K562 (cell line): ENCODE measurements around the gene GPHN. TPM values are rescaled to one million over a fixed set of nuclear protein-coding genes. Genes with fewer than 3 reads are reported as not detected.

Source experiments
- ATAC-seq: fragments of 200-7000 bp; cut with Tn5 transposase; 3 replicates; pipeline ENCODE4 v1.9.1; 2020; ENCODE audit warnings: moderate library complexity
- BruUV-seq: library from RNA; stranded (reverse); fragments of 400-500 nt; replicated peaks from 2 replicates; lab custom pipeline; 2021; lab: Mats Ljungman, UMichigan
- CTCF ChIA-PET: fragments of 300-600 bp; formaldehyde crosslinking; extraction: SDS; loops from one replicate; lab custom pipeline; 2021; ENCODE audit warnings: low intra/inter-chr PET ratio; lab: Yijun Ruan, JAX
- POLR2A ChIA-PET: fragments of 300-600, 350-650 bp; sonication (Branson Sonifier 250); formaldehyde crosslinking; extraction: SDS; loops from one replicate; lab custom pipeline; 2021; ENCODE audit warnings: antibody characterized with exemption, inconsistent platforms; lab: Yijun Ruan, JAX
- DNase-seq, 4 experiments: peaks; one replicate each; pipeline versions ENCODE4 v3.0.0 to v3.0.0-alpha.2; 2011 to 2018; ENCODE audit warnings: low spot score in 3 of 4, mixed read lengths in 3 of 4; ENCODE audit errors: extremely low read depth in 1 of 4
- FAIRE-seq: peaks from 2 replicates; lab custom pipeline; 2011; peaks lifted over from hg19 to GRCh38; lab: Jason Lieb, UNC
- H2AFZ ChIP-seq: 2 replicates; pipeline ENCODE4 v1.6.0; 2011; ENCODE audit warnings: low read depth, low read length, control low read depth, inconsistent platforms
- H3K27ac ChIP-seq: fragments of 200-600 bp; 3 replicates; pipeline ENCODE4 v1.8.0; 2011; ENCODE audit warnings: low read depth, mild to moderate bottlenecking, control low read depth, inconsistent platforms, low read length, moderate library complexity, mixed read lengths; ENCODE audit errors: extremely low read depth
- H3K27me3 ChIP-seq, 2 experiments: fragments of 300-600 bp in 1 of 2; 2 replicates in 1 of 2; 3 replicates in 1 of 2; pipeline versions ENCODE4 v1.6.0 to v1.8.0; 2011; ENCODE audit warnings: inconsistent platforms in 2 of 2, low read length in 2 of 2, mild to moderate bottlenecking in 1 of 2, mixed read lengths in 1 of 2, moderate library complexity in 1 of 2; ENCODE audit not compliant: control insufficient read depth in 2 of 2, insufficient read depth in 2 of 2
- H3K36me3 ChIP-seq: fragments of 300-600 bp; 3 replicates; pipeline ENCODE4 v1.8.0; 2011; ENCODE audit warnings: mild to moderate bottlenecking, low read length, inconsistent platforms; ENCODE audit not compliant: control insufficient read depth, insufficient read depth
- H3K4me1 ChIP-seq, 2 experiments: fragments of 200-600 bp in 1 of 2; replicated peaks in 1 of 2; 2 replicates in 1 of 2; 3 replicates in 1 of 2; pipeline versions ENCODE4 v1.5.1 to v1.8.0; 2011; ENCODE audit warnings: inconsistent platforms in 2 of 2, low read length in 2 of 2, mild to moderate bottlenecking in 1 of 2, mixed read lengths in 1 of 2, moderate library complexity in 1 of 2; ENCODE audit not compliant: control insufficient read depth in 2 of 2, insufficient read depth in 2 of 2
- H3K4me2 ChIP-seq: 2 replicates; pipeline ENCODE4 v1.6.1; 2011; ENCODE audit warnings: low read length, control low read depth, inconsistent platforms, mixed read lengths; ENCODE audit not compliant: insufficient read depth
- H3K4me3 ChIP-seq: fragments of 200-600 bp; sonication (generic), shearing (Covaris generic); 2 replicates; pipeline ENCODE4 v1.5.1; 2016; ENCODE audit warnings: control low read depth, inconsistent platforms
- H3K79me2 ChIP-seq: fragments of 200-600 bp; 3 replicates; pipeline ENCODE4 v1.8.0; 2011; ENCODE audit warnings: low read length, inconsistent platforms; ENCODE audit not compliant: control insufficient read depth, insufficient read depth
- H3K9ac ChIP-seq, 2 experiments: 2 replicates each; pipeline versions ENCODE4 v1.6.0 to v1.6.1; 2011; ENCODE audit warnings: low read depth in 2 of 2, low read length in 2 of 2, control low read depth in 1 of 2, inconsistent platforms in 1 of 2, mild to moderate bottlenecking in 1 of 2, mixed read lengths in 1 of 2; ENCODE audit not compliant: insufficient read depth in 1 of 2
- H3K9me1 ChIP-seq: one replicate; pipeline ENCODE4 v1.6.0; 2011; ENCODE audit warnings: inconsistent platforms, mild to moderate bottlenecking, low read length, moderate library complexity; ENCODE audit not compliant: control insufficient read depth, insufficient read depth
- H3K9me3 ChIP-seq: replicated peaks from 2 replicates; pipeline ENCODE4 v1.5.1; 2011; ENCODE audit warnings: low read depth, low read length, inconsistent platforms; ENCODE audit not compliant: control insufficient read depth, insufficient read depth
- H4K20me1 ChIP-seq: replicated peaks from 2 replicates; pipeline ENCODE4 v1.6.1; 2011; ENCODE audit warnings: low read length, inconsistent platforms, mixed read lengths; ENCODE audit not compliant: control insufficient read depth, insufficient read depth
- ARHGAP35 ChIP-seq: fragments of 450-650 bp; IDR thresholded peaks from 2 replicates; pipeline ENCODE4 v1.6.1; 2018; ENCODE audit not compliant: partially characterized antibody
- ATF1 ChIP-seq, 2 experiments: fragments of 450-650 bp in 1 of 2; IDR thresholded peaks; 2 replicates each; pipeline ENCODE4 v1.6.1; 2016; ENCODE audit warnings: missing compliant biosample characterization in 1 of 2, missing genetic modification characterization in 1 of 2
- DPF2 ChIP-seq: fragments of 450-650 bp; IDR thresholded peaks from 2 replicates; pipeline ENCODE4 v1.6.1; 2016
- ESRRB ChIP-seq: fragments of 250-450 bp; sonication (Bioruptor Pico); IDR thresholded peaks from 2 replicates; pipeline ENCODE4 v1.5.0; 2020; ENCODE audit warnings: mild to moderate bottlenecking, moderate library complexity, borderline replicate concordance
- MED1 ChIP-seq: sonication (generic); formaldehyde crosslinking; IDR thresholded peaks from 2 replicates; pipeline ENCODE4 v1.8.1; 2023; ENCODE audit warnings: missing genetic modification reagents, borderline replicate concordance
- PREB ChIP-seq: sonication (generic); formaldehyde crosslinking; IDR thresholded peaks from 2 replicates; pipeline ENCODE4 v1.8.1; 2023; ENCODE audit warnings: mild to moderate bottlenecking, missing genetic modification reagents
- PRPF4 ChIP-seq: fragments of 200-400 bp; formaldehyde crosslinking; IDR thresholded peaks from one replicate; pipeline ENCODE4 v1.6.1; 2017; ENCODE audit warnings: low read length, low read depth, mild to moderate bottlenecking; ENCODE audit not compliant: insufficient read depth, poor library complexity, severe bottlenecking
- SMARCA5 ChIP-seq: fragments of 450-650 bp; IDR thresholded peaks from 2 replicates; pipeline ENCODE4 v1.6.1; 2016
- SP2 ChIP-seq: IDR thresholded peaks from 2 replicates; pipeline ENCODE4 v1.6.1; 2011; ENCODE audit warnings: mild to moderate bottlenecking, low read depth, low read length, moderate library complexity; ENCODE audit not compliant: poor library complexity, severe bottlenecking; ENCODE audit errors: extremely low read depth
- TBL1XR1 ChIP-seq, 2 experiments: IDR thresholded peaks; 2 replicates each; pipeline ENCODE4 v1.6.1; 2012; ENCODE audit warnings: improper control_type of control experiment in 2 of 2, low read length in 2 of 2, mild to moderate bottlenecking in 1 of 2
- ZNF24 ChIP-seq: fragments of 450-650 bp; IDR thresholded peaks from 2 replicates; pipeline ENCODE4 v1.6.1; 2016
- ZNF263 ChIP-seq: sonication (generic); formaldehyde crosslinking; IDR thresholded peaks from 2 replicates; pipeline ENCODE4 v1.8.0; 2022; ENCODE audit warnings: mild to moderate bottlenecking, missing genetic modification reagents, borderline replicate concordance
- ZNF398 ChIP-seq: fragments of 250-450 bp; sonication (Bioruptor Pico); IDR thresholded peaks from 2 replicates; pipeline ENCODE4 v1.8.0; 2021; ENCODE audit warnings: moderate library complexity, mild to moderate bottlenecking, inconsistent platforms
- WGBS: fragments of 100-300 bp; shearing (Covaris generic); methylation state at CpG from one replicate; pipeline ENCODE4 v1.1.6; 2016; ENCODE audit warnings: low coverage, mixed read lengths; ENCODE audit not compliant: insufficient coverage; ENCODE audit errors: missing lambda C conversion rate; 5-methylcytosine and 5-hydroxymethylcytosine counted together
- in situ Hi-C: fragments of 300-500 bp; cut with MboI; formaldehyde crosslinking; loops from 4 replicates; pipeline ENCODE4 v1.15.0; 2018; ENCODE audit warnings: inconsistent platforms, mixed read lengths
- intact Hi-C: fragments of 100-400 bp; cut with micrococcal nuclease; formaldehyde crosslinking; loops from 2 replicates; pipeline ENCODE4 v1.14.2; 2022
- polyA plus RNA-seq, 8 experiments: library from polyadenylated mRNA; depleted of rRNA in 4 of 8; stranded (reverse) in 5 of 8; unstranded in 3 of 8; fragments of >200 nt; fragmentation: Nextera tagmentation in 2 of 8; fragmentation: Illumina TruSeq in 1 of 8; extraction: Ambion mirVana in 2 of 8; extraction: Trizol in 1 of 8; gene quantifications; 2 replicates each; pipeline versions ENCODE4 v1.2.1 to v1.2.3, GENCODE V29; 2011 to 2014; ENCODE audit warnings: inconsistent platforms in 1 of 8, missing spikeins in 1 of 8
- total RNA-seq, 7 experiments: library from RNA; depleted of rRNA in 6 of 7; stranded (reverse); fragments of >200 nt in 6 of 7; fragmentation: Illumina TruSeq in 2 of 7; extraction: Trizol in 2 of 7; gene quantifications; 2 replicates each; pipeline versions ENCODE4 v1.2.1 to v1.2.3, GENCODE V29; 2011 to 2021; ENCODE audit warnings: low replicate concordance in 1 of 7
- TF ChIP-seq, protein P1 (sequence below): fragments of 250-450 bp; sonication (Bioruptor Pico); IDR thresholded peaks from 2 replicates; pipeline ENCODE4 v1.8.0; 2022; ENCODE audit warnings: moderate library complexity, mild to moderate bottlenecking, inconsistent platforms

GPHN gene
- total and polyA plus RNA-seq, 9 of the 15 experiments (the other 6 are each of a cell fraction or from before 2014, with no cell fraction given) = 5.9 to 16.0 (median 11.4) TPM

DNA sequence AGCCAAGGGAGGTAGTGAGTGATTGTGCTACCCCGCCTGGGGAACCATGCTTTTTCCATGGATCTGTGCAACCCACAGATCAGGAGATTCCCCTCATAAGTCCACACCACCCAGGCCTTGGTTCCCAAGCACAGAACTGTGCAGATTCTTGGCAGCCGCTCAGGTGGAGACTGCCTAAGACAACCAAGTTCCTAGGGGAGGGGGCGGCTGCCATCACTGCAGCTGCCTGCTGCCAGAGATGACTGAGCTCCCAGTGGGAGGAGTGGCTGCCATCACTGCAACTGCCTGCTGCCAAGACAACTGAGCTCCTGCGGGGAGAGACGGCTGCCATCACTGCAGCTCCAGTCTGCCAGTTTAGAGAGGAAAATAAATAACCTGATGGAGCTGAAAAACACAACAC, 542.9 kb downstream of the GPHN start:
- H3K9me1 ChIP-seq = no peaks in the 10 kb centered on the region
- intact Hi-C loops (no loop called here), in situ Hi-C loops (no loop called here)
- H3K27me3 ChIP-seq = no peaks in the 10 kb centered on the region
- H3K4me2 ChIP-seq = no peak overlapping the region
- no peak overlapping the region for H3K9ac ChIP-seq
- no peaks in the 10 kb centered on the region for H3K36me3 ChIP-seq
- ATAC-seq (no peak), DNase-seq (no peak), FAIRE-seq (no peak)
- ChIA-PET CTCF (no interaction called here), POLR2A (interaction anchor here (0.7 kb wide), 1 partner anchor 11 kb away, joined by 4 read pairs; no protein-coding TSS in a partner anchor)
- BruUV-seq = no TSS peak
- H2AFZ ChIP-seq = no peak overlapping the region
- H3K4me3 ChIP-seq = no peak overlapping the region
- TF ChIP-seq PRPF4 (no peak), ESRRB (CRISPR knock-in tag) (no peak), SP2 (no peak), SMARCA5 (no peak), ARHGAP35 (no peak), TBL1XR1 (IDR thresholded peaks at IDR 0.05; ENCODE audit: low read length in 2 of 2) (no peak), MED1 (CRISPR knock-in tag) (no peak), ZNF263 (CRISPR knock-in tag) (no peak), PREB (CRISPR knock-in tag) (no peak), ZNF398 (no peak), ATF1 (CRISPR knock-in tag; IDR thresholded peaks at IDR 0.05) (no peak), ATF1 (tag; IDR thresholded peaks at IDR 0.05) (no peak), ZNF24 (no peak), DPF2 (no peak)
- TF ChIP-seq, protein P1, sequence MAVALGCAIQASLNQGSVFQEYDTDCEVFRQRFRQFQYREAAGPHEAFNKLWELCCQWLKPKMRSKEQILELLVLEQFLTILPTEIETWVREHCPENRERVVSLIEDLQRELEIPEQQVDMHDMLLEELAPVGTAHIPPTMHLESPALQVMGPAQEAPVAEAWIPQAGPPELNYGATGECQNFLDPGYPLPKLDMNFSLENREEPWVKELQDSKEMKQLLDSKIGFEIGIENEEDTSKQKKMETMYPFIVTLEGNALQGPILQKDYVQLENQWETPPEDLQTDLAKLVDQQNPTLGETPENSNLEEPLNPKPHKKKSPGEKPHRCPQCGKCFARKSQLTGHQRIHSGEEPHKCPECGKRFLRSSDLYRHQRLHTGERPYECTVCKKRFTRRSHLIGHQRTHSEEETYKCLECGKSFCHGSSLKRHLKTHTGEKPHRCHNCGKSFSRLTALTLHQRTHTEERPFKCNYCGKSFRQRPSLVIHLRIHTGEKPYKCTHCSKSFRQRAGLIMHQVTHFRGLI (CRISPR knock-in tag) = no peak
- WGBS = 32% methylated on average over 5 of the region's 5 CpGs
- no peaks in the 10 kb centered on the region for H4K20me1 ChIP-seq
- H3K4me1 ChIP-seq = no peaks in the 10 kb centered on the region
- no peaks in the 10 kb centered on the region for H3K79me2 ChIP-seq
- no peak overlapping the region for H3K27ac ChIP-seq
- H3K9me3 ChIP-seq = no peaks in the 10 kb centered on the region
